Panc1 (cell line): Measurements from ENCODE around the gene TYW3. TPM values are rescaled to one million over a fixed set of nuclear protein-coding genes. Genes with fewer than 3 reads are reported as not detected.
"Not testable (repeated sequence)": the region's sequence is repeated elsewhere in the genome, so short reads cannot be mapped to it uniquely, and the experiment has no call there.

Source experiments
- ATAC-seq: fragments of 200-7000 bp; cut with Tn5 transposase; 2 replicates; pipeline ENCODE4 v1.9.1; 2020; ENCODE audit warnings: mild to moderate bottlenecking, moderate library complexity
- BruUV-seq: library from RNA; stranded (reverse); fragments of 400-500 nt; replicated peaks from 2 replicates; lab custom pipeline; 2021; lab: Mats Ljungman, UMichigan
- CTCF ChIA-PET: fragments of 300-600 bp; sonication (Branson Sonifier 250); formaldehyde crosslinking; loops from one replicate; lab custom pipeline; 2022; ENCODE audit warnings: antibody characterized with exemption; lab: Charles Lee
- POLR2A ChIA-PET: fragments of 300-600 bp; sonication (Branson Sonifier 250); formaldehyde crosslinking; loops from one replicate; lab custom pipeline; 2022; ENCODE audit warnings: antibody characterized with exemption; lab: Charles Lee
- DNase-seq: peaks from one replicate; pipeline ENCODE4 v3.0.0-alpha.2; 2010; ENCODE audit warnings: low read depth, low spot score
- H3K27ac ChIP-seq: 2 replicates; pipeline ENCODE4 v1.5.1; 2011; ENCODE audit warnings: mild to moderate bottlenecking, low read length, inconsistent platforms
- H3K27me3 ChIP-seq: fragments of 200-500 bp; sonication (Bioruptor generic); 2 replicates; pipeline ENCODE4 v1.6.0; 2014; ENCODE audit warnings: low read length, inconsistent platforms; ENCODE audit not compliant: control insufficient read depth, insufficient read depth
- H3K36me3 ChIP-seq: fragments of 200-500 bp; sonication (Bioruptor generic); 2 replicates; pipeline ENCODE4 v1.5.1; 2014; ENCODE audit warnings: inconsistent platforms, mild to moderate bottlenecking, low read length, moderate library complexity; ENCODE audit not compliant: control insufficient read depth, insufficient read depth
- H3K4me1 ChIP-seq: 2 replicates; pipeline ENCODE4 v1.5.1; 2011; ENCODE audit warnings: inconsistent platforms, mild to moderate bottlenecking, low read length, moderate library complexity; ENCODE audit not compliant: control insufficient read depth, insufficient read depth
- H3K4me3 ChIP-seq, 2 experiments: 2 replicates each; pipeline ENCODE4 v1.5.1; 2011 to 2012; ENCODE audit warnings: low read depth in 2 of 2, low read length in 2 of 2, mild to moderate bottlenecking in 2 of 2, inconsistent platforms in 1 of 2, moderate library complexity in 1 of 2
- H3K9me3 ChIP-seq: fragments of 200-500 bp; sonication (Bioruptor generic); 2 replicates; pipeline ENCODE4 v1.5.1; 2014; ENCODE audit warnings: low read depth, mild to moderate bottlenecking, inconsistent platforms, low read length, moderate library complexity; ENCODE audit not compliant: control insufficient read depth, insufficient read depth
- SIN3A ChIP-seq: IDR thresholded peaks from 2 replicates; pipeline ENCODE4 v1.6.1; 2012; ENCODE audit warnings: low read depth, mild to moderate bottlenecking, low read length, moderate library complexity, borderline replicate concordance; ENCODE audit not compliant: insufficient read depth
- TCF7L2 ChIP-seq: IDR thresholded peaks from 2 replicates; pipeline ENCODE4 v1.6.1; 2011; ENCODE audit warnings: mild to moderate bottlenecking, low read depth, low read length, inconsistent platforms
- in situ Hi-C: cut with HindIII; loops from 2 replicates; pipeline ENCODE4 v1.10.0; 2016; ENCODE audit warnings: low sequenced_read_pairs, low pct_unique_long_range_greater_than_20kb
- intact Hi-C: fragments of 100-400 bp; cut with micrococcal nuclease; formaldehyde crosslinking; loops from one replicate; pipeline ENCODE4 v1.10.0; 2022; ENCODE audit not compliant: unreplicated experiment
- total RNA-seq: library from RNA; stranded (reverse); gene quantifications from one replicate; pipeline ENCODE4 v1.2.1, GENCODE V29; 2021; ENCODE audit not compliant: unreplicated experiment
- TF ChIP-seq, protein P1 (sequence below): fragments of 450-650 bp; IDR thresholded peaks from 2 replicates; pipeline ENCODE4 v1.5.1; 2017; ENCODE audit warnings: mild to moderate bottlenecking

The TYW3 gene
- total RNA-seq, 1 experiment from 2014 or later: 20.0 TPM

DNA sequence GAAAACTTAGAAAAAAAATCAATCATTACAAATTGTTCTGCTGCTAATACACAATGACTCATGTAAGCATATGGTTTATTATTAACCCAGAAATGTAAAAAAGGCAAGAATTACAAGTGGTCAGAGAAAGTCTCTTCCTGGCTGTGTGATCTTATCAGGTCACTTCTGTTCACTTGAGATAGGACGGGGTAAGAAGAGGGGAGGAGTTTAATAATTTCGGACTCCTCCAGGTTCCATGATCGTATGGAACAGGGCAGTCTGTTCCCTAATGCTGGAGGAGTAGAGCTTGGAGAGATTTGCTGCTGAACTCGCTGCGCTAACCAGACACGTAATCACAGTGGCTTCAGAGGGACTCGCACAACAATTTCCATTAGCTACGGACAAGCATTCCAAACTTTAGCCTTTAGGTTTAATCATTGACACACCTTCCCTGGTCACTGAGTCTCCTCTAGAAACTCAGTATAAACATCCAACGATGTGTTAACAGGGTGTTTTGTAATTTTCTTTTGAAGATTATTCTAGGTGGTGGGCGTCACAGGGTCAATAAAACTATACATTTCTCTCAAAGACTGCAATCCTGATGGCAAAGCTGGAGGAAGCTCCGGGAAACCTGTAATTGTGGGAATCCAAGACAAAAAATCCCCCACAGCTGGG, 1.4 kb upstream of the TYW3 start:
- in situ Hi-C loops (no loop called here), intact Hi-C loops (no loop called here)
- no peak for TF ChIP-seq TCF7L2
- TF ChIP-seq, protein P1, sequence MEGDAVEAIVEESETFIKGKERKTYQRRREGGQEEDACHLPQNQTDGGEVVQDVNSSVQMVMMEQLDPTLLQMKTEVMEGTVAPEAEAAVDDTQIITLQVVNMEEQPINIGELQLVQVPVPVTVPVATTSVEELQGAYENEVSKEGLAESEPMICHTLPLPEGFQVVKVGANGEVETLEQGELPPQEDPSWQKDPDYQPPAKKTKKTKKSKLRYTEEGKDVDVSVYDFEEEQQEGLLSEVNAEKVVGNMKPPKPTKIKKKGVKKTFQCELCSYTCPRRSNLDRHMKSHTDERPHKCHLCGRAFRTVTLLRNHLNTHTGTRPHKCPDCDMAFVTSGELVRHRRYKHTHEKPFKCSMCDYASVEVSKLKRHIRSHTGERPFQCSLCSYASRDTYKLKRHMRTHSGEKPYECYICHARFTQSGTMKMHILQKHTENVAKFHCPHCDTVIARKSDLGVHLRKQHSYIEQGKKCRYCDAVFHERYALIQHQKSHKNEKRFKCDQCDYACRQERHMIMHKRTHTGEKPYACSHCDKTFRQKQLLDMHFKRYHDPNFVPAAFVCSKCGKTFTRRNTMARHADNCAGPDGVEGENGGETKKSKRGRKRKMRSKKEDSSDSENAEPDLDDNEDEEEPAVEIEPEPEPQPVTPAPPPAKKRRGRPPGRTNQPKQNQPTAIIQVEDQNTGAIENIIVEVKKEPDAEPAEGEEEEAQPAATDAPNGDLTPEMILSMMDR: no peak
- no peak for TF ChIP-seq SIN3A
- ATAC-seq (no peak), DNase-seq (no peak)
- Histone ChIP-seq H3K27me3 (no peaks in the 10 kb centered on the region), H3K27ac (peak overlapping the region; percentile 72), H3K4me3 (peak overlapping the region; percentile 72 to 73), H3K9me3 (peaks cover 2% of the 10 kb centered on the region; the same call in 1 of the 2 replicates), H3K4me1 (peaks cover 11% of the 10 kb centered on the region), H3K36me3 (peaks cover 4% of the 10 kb centered on the region; the same call in 1 of the 2 replicates)
- ChIA-PET POLR2A (no interaction called here), CTCF (interaction anchor here (0.5 kb wide), 1 partner anchor 882 kb away, joined by 3 read pairs; no protein-coding TSS in a partner anchor)
- no TSS peak for BruUV-seq

DNA sequence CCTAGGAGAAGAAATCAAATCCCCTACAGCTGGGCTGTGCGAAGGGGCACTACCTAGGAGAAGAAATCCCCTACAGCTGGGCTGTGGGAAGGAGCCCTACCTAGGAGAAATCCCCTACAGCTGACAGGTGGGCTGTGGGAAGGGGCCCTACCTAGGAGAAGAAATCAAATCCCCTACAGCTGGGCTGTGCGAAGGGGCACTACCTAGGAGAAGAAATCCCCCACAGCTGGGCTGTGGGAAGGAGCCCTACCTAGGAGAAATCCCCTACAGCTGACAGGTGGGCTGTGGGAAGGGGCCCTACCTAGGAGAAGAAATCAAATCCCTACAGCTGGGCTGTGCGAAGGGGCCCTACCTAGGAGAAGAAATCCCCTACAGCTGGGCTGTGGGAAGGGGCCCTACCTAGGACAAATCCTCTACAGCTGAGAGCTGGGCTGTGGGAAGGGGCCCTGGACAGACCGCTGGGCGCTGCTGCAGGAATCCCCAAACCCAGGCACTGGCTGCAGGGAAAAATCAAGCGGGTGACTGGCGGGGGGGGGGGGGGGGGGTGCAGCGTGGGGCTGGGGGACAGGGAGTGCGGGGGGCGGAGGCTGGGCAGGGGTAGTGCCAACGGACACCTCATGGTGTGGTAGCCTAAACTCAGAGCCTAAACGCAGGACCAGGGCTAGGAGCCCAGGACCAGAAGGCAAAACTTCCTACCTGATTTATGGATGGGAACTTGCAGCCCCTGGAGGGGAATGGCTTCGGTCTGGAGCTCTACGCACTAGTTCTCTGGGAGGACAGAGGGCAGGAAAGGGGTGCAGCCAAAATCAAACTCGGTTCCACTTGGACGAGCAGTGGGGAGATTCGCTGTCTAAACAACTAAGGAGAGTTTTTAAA, 643 bp upstream of the TYW3 start:
- intact Hi-C loops, DNase-seq, in situ Hi-C loops, H3K9me3 ChIP-seq, BruUV-seq, H3K27me3 ChIP-seq: not testable (repeated sequence)
- ATAC-seq: peak; percentile 60
- Histone ChIP-seq H3K4me3 (peak overlapping the region; percentile 72 to 73), H3K27ac (peak overlapping the region; percentile 93), H3K4me1 (peaks cover 11% of the 10 kb centered on the region), H3K36me3 (peaks cover 12% of the 10 kb centered on the region; the same call in 1 of the 2 replicates)
- POLR2A ChIA-PET: interaction anchor here (1.0 kb wide), 1 partner anchor 10 kb away, joined by 3 read pairs; no protein-coding TSS in a partner anchor
- CTCF ChIA-PET: interaction anchor here (0.5 to 0.6 kb wide), 2 partner anchors 404 to 883 kb away, joined by 3 read pairs; no protein-coding TSS in a partner anchor

DNA sequence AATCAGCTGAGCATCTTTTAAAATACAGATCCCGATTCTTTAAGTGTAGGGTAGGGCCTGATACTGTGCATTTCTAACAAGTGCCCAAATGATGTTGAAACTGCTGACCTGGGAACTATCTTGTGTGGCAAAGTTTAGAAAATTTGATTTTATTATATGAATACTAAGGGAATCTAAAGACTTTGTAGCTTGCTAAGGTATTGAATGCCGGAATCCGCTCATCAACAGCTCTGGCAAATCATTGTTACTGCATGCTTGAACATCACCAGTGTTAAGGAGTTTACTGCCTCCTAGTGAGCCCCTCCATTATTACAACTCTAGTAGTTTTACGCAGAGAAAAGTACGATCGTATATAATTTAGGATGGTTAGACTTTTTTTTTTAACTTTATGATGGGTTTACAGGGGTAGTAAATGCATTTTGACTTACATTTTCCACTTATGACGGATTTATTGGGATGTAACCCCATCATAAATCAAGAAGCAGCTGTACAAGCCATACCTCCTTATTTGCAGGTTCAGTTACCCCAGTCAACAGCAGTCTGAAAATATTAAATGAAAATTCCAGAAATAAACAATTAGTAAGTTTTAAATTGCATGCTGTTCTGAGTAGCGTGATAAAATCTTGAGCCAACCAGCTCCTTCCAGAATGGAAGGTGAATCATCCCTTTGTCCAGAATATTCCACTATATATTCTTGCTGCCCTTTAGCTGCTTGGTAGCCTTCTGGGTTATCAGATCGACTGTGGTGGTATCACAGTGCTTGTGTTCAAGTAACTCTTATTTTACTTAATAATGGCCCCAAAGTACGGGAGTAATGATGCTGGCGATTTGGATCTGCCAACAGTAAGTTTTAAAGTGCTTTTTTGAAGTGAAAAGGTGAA, 892 bp downstream of the TYW3 start:
- Histone ChIP-seq H3K36me3 (peaks cover 13% of the 10 kb centered on the region; the same call in 1 of the 2 replicates), H3K9me3 (peaks cover 2% of the 10 kb centered on the region; the same call in 1 of the 2 replicates), H3K4me3 (peak overlapping the region; percentile 72 to 73), H3K4me1 (peaks cover 11% of the 10 kb centered on the region), H3K27me3 (no peaks in the 10 kb centered on the region), H3K27ac (peak overlapping the region; percentile 93)
- in situ Hi-C loops: no loop called here
- ATAC-seq (peak; percentile 73), DNase-seq (peak; percentile 81)
- POLR2A ChIA-PET: interaction anchor here (1.0 kb wide), 1 partner anchor 12 kb away, joined by 3 read pairs; no protein-coding TSS in a partner anchor
- CTCF ChIA-PET: interaction anchor here (0.6 to 1.1 kb wide), 3 partner anchors 44 to 931 kb away, joined by 3 to 10 read pairs (median 5); no protein-coding TSS in a partner anchor
- BruUV-seq: no TSS peak
- TF ChIP-seq SIN3A: no peak
- TF ChIP-seq, protein P1: peak; percentile 78; the same call in 1 of the 2 replicates
- intact Hi-C loops: no loop called here
